ENCODE measurements around the gene LASP1NB.

The LASP1NB gene

DNA sequence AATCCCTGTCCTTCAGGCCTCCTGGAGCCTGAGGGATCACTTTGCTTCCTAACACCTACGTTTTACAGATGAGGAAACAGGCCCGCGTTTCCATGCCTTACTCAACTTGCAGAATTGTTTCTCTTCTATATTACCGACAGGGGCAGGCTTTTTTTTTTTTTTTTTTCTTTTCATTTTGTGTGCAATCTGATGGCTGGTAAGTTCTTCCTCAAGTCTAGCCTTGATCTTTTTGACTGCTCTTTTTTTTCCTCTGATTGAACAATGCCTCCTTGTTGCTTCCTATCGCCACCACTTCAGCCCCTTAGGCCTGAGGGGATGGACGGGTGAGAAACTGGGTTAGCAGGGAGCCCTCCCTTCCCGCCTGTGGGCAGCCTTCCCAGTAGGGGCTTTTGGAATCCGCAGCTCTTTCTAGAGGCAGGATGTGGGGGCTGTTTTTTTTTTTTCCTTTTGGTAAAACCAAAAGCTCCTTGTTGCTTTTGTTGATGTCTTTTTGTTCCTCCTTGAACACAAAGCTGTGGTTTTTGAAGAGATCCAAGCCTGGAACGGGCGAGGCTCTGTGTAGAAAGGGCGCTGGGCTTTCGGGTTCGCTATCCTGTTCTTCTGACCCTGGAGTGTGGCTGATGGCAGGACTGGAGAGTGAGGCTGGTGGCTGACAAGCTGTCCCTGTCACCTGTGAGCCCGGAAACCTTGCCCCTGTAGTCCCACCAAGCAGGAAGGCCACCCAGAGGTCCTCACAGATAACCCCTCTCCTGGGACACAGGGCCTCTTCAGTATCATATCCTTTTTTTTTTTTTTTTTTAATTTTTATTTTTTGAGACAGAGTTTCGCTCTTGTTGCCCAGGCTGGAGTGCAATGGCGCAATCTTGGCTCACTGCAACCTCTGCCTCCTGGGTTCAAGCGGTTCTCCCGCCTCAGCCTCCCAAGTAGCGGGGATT is 41.6 kb upstream of the LASP1NB start:
- TF ChIP-seq, protein P1, sequence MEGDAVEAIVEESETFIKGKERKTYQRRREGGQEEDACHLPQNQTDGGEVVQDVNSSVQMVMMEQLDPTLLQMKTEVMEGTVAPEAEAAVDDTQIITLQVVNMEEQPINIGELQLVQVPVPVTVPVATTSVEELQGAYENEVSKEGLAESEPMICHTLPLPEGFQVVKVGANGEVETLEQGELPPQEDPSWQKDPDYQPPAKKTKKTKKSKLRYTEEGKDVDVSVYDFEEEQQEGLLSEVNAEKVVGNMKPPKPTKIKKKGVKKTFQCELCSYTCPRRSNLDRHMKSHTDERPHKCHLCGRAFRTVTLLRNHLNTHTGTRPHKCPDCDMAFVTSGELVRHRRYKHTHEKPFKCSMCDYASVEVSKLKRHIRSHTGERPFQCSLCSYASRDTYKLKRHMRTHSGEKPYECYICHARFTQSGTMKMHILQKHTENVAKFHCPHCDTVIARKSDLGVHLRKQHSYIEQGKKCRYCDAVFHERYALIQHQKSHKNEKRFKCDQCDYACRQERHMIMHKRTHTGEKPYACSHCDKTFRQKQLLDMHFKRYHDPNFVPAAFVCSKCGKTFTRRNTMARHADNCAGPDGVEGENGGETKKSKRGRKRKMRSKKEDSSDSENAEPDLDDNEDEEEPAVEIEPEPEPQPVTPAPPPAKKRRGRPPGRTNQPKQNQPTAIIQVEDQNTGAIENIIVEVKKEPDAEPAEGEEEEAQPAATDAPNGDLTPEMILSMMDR (IDR thresholded peaks at IDR 0.05; ENCODE audit: control extremely low read depth, extremely low read depth, low read depth, missing control alignments), result no peak
- no peak for DNase-seq (ENCODE audit: extremely low spot score)
- ChIA-PET CTCF (no interaction called here), POLR2A (interaction anchor here (0.8 kb wide), 1 partner anchor 14 kb away, joined by 5 read pairs; the partner anchor contains the start of gene LASP1)

DNA sequence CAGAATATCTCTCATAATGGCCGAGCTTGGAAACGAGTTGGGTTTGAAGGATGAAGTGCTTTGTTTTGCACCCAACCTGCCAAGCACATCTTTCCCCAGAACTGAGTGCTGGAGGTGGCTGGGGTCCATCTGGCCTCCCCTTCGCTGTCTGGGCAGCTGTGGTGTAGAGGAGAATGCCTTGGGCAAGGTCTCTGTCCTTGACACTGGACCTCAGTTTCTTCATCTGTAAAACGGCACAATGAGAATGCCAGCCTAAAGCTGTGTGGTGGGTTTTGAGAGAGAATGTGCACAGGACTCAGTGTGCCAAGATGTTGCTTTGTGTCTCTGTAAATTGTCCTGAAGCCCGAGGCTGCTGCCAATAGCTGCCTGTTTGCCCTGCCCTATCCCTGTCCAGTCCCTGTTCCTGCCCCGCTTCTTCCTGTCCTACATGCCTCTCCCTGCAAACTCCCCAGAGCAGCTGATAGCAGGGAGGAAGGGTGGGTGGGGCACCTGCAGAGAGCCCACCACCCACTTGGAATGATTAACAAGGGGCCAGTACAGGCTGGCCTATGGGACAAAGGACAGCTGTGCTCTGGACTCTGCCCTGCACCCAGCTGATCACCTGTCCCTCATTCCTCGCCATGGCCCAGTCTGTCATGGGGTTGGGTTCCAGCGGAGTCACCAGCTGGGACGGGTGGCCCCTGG is 40.2 kb upstream of the LASP1NB start:
- TF ChIP-seq, protein P1 (IDR thresholded peaks at IDR 0.05; ENCODE audit: control extremely low read depth, extremely low read depth, low read depth, missing control alignments), result no peak
- ChIA-PET CTCF (interaction anchor here (2.3 kb wide), 1 partner anchor 13 kb away, joined by 9 read pairs; no protein-coding TSS in a partner anchor), POLR2A (interaction anchor here (1.5 kb wide), 1 partner anchor 15 kb away, joined by 5 read pairs; the partner anchor contains the start of gene LASP1)
- DNase-seq (ENCODE audit: extremely low spot score), result no peak

DNA sequence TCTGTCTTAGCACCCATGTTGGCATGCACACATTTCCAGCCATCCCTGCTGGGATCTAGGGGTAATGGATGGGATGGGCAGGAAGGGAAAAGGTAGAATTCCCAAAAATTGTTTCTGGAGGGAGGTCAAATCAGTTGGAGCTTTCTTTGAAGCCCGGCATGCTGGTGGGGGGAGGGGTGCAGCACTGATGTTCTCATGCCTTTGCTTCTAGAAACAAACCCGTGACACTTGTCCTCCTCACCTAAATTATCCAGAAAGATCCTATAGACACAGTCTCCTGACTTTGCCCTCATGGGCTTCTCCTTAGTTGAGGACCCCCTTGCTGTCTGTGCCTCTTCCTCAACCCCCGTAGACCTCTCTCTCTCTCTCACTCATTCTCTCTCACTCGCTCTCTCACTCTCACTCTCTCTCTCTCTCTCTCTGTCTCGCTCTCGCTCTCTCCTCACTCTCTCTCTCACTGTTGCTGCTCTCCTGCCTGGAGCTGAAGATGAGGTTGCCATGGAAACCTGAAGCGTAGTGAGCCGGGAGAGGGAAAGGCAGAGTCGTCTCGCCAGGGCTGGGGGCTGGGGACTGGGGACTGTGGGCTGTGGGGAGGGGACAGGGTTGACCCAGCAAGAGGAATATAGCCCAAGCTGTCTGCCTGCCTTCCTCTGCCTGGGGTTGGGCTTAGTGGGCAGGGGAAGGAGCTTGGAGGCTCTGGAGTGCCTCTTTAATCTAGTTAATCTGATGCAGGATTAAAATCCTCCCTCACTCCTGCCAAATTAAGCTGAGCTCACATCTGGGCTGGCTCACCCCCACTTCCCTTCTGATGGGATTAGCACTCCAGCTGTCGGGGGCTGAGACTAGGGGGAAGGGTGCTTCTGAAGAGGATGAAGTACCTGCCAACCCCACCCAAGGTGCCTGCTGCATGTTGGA is 39.4 kb upstream of the LASP1NB start:
- ChIA-PET CTCF (interaction anchor here (1.2 to 2.3 kb wide), 2 partner anchors 12 to 267 kb away, joined by 3 to 9 read pairs; no protein-coding TSS in a partner anchor), POLR2A (interaction anchor here (1.5 kb wide), 1 partner anchor 16 kb away, joined by 5 read pairs; the partner anchor contains the start of gene LASP1)
- DNase-seq (ENCODE audit: extremely low spot score), result no peak

GRCh38 chr17:38886643-38887010 is 38.8 kb upstream of the LASP1NB start:
- TF ChIP-seq, protein P1 (IDR thresholded peaks at IDR 0.05; ENCODE audit: control extremely low read depth, extremely low read depth, low read depth, missing control alignments), result no peak
- CTCF ChIA-PET, result interaction anchor here (1.2 to 2.3 kb wide), 2 partner anchors 12 to 267 kb away, joined by 3 to 9 read pairs; no protein-coding TSS in a partner anchor
- POLR2A ChIA-PET, result no interaction called here
- DNase-seq (ENCODE audit: extremely low spot score), result no peak

More for the DNA sequence above, 39.4 kb upstream of the LASP1NB start:
- TF ChIP-seq, protein P1 (IDR thresholded peaks at IDR 0.05; ENCODE audit: control extremely low read depth, extremely low read depth, low read depth, missing control alignments), result no peak

DNA sequence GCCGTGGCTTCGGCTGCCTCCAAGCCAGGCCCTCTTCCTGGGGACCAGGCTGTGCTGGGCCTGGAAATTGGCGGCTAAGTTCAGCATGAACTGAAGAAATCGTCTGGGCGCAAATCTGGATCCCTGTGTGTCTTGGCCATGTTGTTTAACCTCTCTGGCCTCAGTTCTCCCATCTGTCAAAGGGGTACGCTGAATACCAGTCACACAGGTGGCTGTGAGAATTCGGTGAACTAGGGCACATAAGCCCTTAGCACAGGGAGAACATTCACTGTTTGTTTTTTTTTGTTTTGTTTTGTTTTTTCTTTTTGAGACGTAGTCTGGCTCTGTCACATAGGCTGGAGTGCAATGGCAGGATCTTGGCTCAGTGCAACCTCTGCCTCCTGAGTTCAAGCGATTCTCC is 36.6 kb upstream of the LASP1NB start:
- DNase-seq (ENCODE audit: extremely low spot score), result no peak
- ChIA-PET POLR2A (interaction anchor here (0.7 to 1.1 kb wide), 2 partner anchors 10 to 19 kb away, joined by 3 to 4 read pairs; partner anchors contain the start of gene LASP1), CTCF (no interaction called here)
- TF ChIP-seq, protein P1 (IDR thresholded peaks at IDR 0.05; ENCODE audit: control extremely low read depth, extremely low read depth, low read depth, missing control alignments), result no peak
